Cardiac muscle cell (in vitro differentiated cells and primary cell): ENCODE data around the gene KRTAP9-2. TPM values are rescaled to one million over a fixed set of nuclear protein-coding genes. Genes with fewer than 3 reads are reported as not detected.
A peak's percentile ranks its signal among the peaks of the same experiment; 100 is the strongest.

Source experiments
- DNase-seq, 2 donors: peaks; one replicate each; pipeline versions ENCODE4 v3.0.0 to v3.0.0-alpha.2; 2010 to 2017; ENCODE audit warnings: low read depth in 1 of 2, low spot score in 1 of 2
- H3K27ac ChIP-seq: fragments of 200-600 bp; sonication (generic); 2 replicates; pipeline ENCODE4 v1.5.1; 2016
- H3K27me3 ChIP-seq: fragments of 200-600 bp; sonication (generic); 2 replicates; pipeline ENCODE4 v1.6.0; 2016; ENCODE audit warnings: control low read depth
- H3K36me3 ChIP-seq: fragments of 200-600 bp; sonication (generic); 2 replicates; pipeline ENCODE4 v1.5.1; 2016; ENCODE audit warnings: control low read depth
- H3K4me1 ChIP-seq: fragments of 200-600 bp; sonication (generic); 2 replicates; pipeline ENCODE4 v1.8.1; 2017; ENCODE audit warnings: low read depth, mild to moderate bottlenecking, mixed run types
- H3K4me3 ChIP-seq: fragments of 200-600 bp; sonication (generic); 2 replicates; pipeline ENCODE4 v1.5.1; 2016; ENCODE audit warnings: mild to moderate bottlenecking
- H3K9me3 ChIP-seq: fragments of 200-600 bp; sonication (generic); 2 replicates; pipeline ENCODE4 v1.5.1; 2017; ENCODE audit warnings: low read depth, mild to moderate bottlenecking, control low read depth
- polyA plus RNA-seq: library from polyadenylated mRNA; unstranded; fragments of >200 nt; fragmentation: Nextera tagmentation; extraction: Ambion mirVana; gene quantifications from 2 replicates; pipeline ENCODE4 v1.2.1, GENCODE V29; 2016
- total RNA-seq: library from RNA; depleted of rRNA; stranded (reverse); fragments of >200 nt; gene quantifications from 2 replicates; pipeline ENCODE4 v1.2.3, GENCODE V29; 2016
- TF ChIP-seq, protein P1 (sequence below): IDR thresholded peaks from 2 replicates; pipeline ENCODE4 v1.5.1; 2012; ENCODE audit warnings: low read depth, mild to moderate bottlenecking, low read length

Gene KRTAP9-2
- total and polyA plus RNA-seq, 2 experiments from 2014 or later, result not detected

DNA sequence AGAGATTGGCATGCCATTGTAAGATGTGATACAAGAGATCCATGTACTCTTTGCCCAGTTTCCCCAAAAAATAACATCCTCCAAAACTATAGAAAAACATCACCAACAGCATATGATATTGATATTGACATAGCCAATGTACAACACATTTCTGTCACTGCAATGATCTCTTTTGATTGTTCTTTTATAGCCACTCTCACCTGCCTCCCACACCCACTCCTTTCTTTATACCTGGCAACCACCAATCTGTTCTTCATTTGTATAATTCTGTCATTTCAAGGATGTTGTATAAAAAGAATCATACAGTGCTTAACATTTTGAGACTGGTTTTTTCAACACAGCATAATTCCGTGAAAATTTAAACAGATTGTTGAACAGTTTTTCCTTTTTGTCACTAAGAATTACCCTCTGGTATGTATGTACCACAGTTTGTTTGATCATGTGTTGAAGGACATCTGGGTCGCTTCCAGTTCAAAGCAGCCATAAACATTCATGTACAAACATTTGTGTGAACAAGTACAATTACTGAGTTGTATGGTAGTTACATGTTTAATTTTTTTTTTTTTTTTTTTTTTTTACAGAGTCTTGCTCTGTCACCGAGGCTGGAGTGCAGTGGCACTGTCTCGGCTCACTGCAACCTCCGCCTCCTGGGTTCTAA lies 26.9 kb upstream of the KRTAP9-2 start:
- H3K36me3 ChIP-seq, result no peaks in the 10 kb centered on the region

DNA sequence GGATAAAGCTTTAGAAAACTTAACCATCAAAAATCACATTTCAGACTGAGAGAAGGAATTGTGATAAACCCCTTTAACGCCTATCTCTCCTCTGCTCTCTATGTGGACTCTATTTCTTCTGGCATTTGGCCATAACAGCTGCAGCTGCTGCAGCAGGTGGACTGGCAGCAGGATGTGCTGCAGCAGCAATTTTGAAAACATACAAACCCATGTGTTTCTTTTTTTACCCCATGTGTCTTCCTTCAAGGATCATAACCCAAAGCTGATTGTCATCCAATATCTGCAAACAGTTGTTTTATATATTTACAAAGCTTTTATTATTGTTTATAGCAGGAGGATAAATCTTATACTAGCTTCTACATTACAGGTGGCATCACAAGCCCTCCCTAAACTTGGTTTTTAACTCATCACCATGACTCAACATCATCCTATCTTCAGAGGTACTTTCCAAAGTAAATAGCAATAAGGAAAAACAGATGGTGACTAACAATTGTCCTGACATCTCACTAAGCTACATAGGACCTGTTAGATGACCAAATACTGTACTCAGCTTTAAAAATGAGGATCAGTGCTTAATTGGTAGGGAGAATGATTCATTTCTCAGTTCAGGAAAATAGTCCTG lies 14.5 kb upstream of the KRTAP9-2 start:
- Histone ChIP-seq H3K27ac (no peak overlapping the region), H3K27me3 (peaks cover 8% of the 10 kb centered on the region), H3K4me1 (no peaks in the 10 kb centered on the region), H3K36me3 (no peaks in the 10 kb centered on the region), H3K4me3 (no peak overlapping the region), H3K9me3 (no peaks in the 10 kb centered on the region)
- no peak for DNase-seq
- TF ChIP-seq, protein P1, sequence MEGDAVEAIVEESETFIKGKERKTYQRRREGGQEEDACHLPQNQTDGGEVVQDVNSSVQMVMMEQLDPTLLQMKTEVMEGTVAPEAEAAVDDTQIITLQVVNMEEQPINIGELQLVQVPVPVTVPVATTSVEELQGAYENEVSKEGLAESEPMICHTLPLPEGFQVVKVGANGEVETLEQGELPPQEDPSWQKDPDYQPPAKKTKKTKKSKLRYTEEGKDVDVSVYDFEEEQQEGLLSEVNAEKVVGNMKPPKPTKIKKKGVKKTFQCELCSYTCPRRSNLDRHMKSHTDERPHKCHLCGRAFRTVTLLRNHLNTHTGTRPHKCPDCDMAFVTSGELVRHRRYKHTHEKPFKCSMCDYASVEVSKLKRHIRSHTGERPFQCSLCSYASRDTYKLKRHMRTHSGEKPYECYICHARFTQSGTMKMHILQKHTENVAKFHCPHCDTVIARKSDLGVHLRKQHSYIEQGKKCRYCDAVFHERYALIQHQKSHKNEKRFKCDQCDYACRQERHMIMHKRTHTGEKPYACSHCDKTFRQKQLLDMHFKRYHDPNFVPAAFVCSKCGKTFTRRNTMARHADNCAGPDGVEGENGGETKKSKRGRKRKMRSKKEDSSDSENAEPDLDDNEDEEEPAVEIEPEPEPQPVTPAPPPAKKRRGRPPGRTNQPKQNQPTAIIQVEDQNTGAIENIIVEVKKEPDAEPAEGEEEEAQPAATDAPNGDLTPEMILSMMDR, result no peak

More for the DNA sequence above, 26.9 kb upstream of the KRTAP9-2 start:
- H3K4me1 ChIP-seq, result no peaks in the 10 kb centered on the region
- H3K27me3 ChIP-seq, result no peaks in the 10 kb centered on the region
- TF ChIP-seq, protein P1, result no peak
- H3K27ac ChIP-seq, result no peak overlapping the region
- no peaks in the 10 kb centered on the region for H3K9me3 ChIP-seq
- no peak overlapping the region for H3K4me3 ChIP-seq
- no peak for DNase-seq

DNA sequence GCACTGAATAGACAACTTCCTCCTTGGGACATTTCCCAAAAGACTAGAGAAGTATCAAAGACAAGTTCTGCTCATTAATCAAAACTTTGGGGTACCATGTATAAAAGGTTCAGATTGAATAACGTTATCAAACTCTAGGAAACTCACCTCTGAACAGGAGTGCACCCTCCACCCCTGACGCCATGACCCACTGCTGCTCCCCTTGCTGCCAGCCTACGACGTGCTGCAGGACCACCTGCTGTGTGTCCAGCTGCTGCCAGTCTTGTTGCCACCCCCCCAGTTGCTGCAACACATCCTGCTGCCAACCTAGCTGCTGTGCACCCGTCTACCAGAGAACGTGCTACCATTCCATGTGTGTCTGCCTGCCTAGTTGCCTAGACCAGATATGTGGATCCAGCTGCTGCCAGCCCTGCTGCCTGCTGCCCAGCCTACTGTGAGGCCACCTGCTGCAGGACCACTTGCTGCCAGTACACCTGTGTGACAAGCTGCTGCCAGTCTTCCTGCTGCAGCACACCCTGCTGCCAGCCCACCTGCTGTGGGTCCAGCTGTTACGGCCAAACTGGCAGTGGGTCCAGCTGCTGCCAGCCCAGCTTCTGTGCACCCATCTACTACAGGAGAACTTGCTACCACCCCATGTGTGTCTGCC lies 13.8 kb upstream of the KRTAP9-2 start:
- TF ChIP-seq, protein P1, result no peak
- Histone ChIP-seq H3K27ac (no peak overlapping the region), H3K36me3 (no peaks in the 10 kb centered on the region), H3K4me3 (no peak overlapping the region), H3K9me3 (no peaks in the 10 kb centered on the region), H3K27me3 (peaks cover 8% of the 10 kb centered on the region), H3K4me1 (no peaks in the 10 kb centered on the region)
- DNase-seq, result no peak

DNA sequence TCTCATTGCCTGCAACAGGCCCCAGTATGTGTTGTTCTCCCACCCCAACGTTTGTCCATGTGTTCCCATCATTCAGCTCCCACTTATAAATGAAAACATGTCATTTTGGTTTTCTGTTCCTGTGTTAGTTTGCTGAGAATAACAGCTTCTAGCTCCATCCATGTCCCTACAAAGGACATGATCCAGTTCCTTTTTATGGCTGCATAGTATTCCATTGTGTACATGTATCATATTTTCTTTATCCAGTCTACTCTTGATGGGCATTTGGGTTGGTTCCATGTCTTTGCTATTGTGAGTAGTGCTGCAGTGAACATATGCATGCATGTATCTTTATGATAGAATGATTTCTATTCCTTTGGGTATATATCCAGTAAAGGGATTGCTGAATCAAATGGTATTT lies 10.8 kb upstream of the KRTAP9-2 start:
- DNase-seq, result no peak
- H3K36me3 ChIP-seq, result no peaks in the 10 kb centered on the region
- H3K9me3 ChIP-seq, result no peaks in the 10 kb centered on the region
- H3K4me1 ChIP-seq, result no peaks in the 10 kb centered on the region
- no peak overlapping the region for H3K27ac ChIP-seq
- TF ChIP-seq, protein P1, result no peak
- H3K4me3 ChIP-seq, result no peak overlapping the region
- peaks cover 8% of the 10 kb centered on the region for H3K27me3 ChIP-seq

DNA sequence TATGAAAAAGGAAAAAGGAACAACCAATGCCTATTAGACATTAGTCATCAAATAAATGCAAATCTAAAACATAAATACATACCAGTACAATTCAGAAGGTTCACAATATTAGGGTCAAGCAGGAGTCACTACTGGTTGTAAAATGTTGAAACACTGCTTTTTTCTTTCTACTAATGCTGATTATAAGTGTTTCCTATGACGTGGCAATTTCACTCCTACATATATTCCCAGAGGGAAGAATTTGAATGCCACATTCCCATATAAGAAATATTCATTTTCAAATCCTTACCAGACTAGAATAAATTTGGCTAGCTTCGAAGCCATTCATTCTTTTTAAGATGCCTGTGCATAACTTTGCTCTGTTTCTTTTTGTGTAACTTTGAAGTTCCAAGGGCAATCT lies 2.6 kb upstream of the KRTAP9-2 start:
- no peaks in the 10 kb centered on the region for H3K36me3 ChIP-seq
- H3K27me3 ChIP-seq, result peaks cover 7% of the 10 kb centered on the region
- no peaks in the 10 kb centered on the region for H3K9me3 ChIP-seq
- DNase-seq, result peak in 1 of 2 donors; percentile 8
- TF ChIP-seq, protein P1, result no peak
- no peak overlapping the region for H3K27ac ChIP-seq
- no peak overlapping the region for H3K4me3 ChIP-seq
- no peaks in the 10 kb centered on the region for H3K4me1 ChIP-seq
